Colonic mucosa (tissue), 4 donors: ENCODE data around the gene STX16. TPM values are rescaled to one million over a fixed set of nuclear protein-coding genes. Genes with fewer than 3 reads are reported as not detected.

ENCODE experiments used
- DNase-seq: peaks from one replicate; pipeline ENCODE4 v3.0.0-alpha.2; 2020
- H3K27ac ChIP-seq: fragments of 200-600 bp; one replicate; pipeline ENCODE4 v1.8.0; 2021
- H3K27me3 ChIP-seq: fragments of 200-600 bp; one replicate; pipeline ENCODE4 v1.8.0; 2021
- H3K36me3 ChIP-seq: fragments of 200-600 bp; one replicate; pipeline ENCODE4 v1.8.0; 2021
- H3K4me1 ChIP-seq: fragments of 200-600 bp; one replicate; pipeline ENCODE4 v1.8.0; 2021; ENCODE audit warnings: mild to moderate bottlenecking
- H3K4me3 ChIP-seq: fragments of 200-600 bp; one replicate; pipeline ENCODE4 v1.8.0; 2021
- H3K9ac ChIP-seq, 2 donors: one replicate each; pipeline ENCODE4 v1.7.0; 2013; ENCODE audit warnings: control low read depth in 2 of 2, low read depth in 2 of 2, low read length in 2 of 2
- H3K9me3 ChIP-seq: fragments of 200-600 bp; one replicate; pipeline ENCODE4 v1.8.0; 2021
- intact Hi-C: fragments of 100-400 bp; cut with DNase I; formaldehyde crosslinking; loops from one replicate; pipeline ENCODE4 v1.14.1; 2022
- total RNA-seq, 2 donors: library from RNA; stranded (reverse); fragmentation: NEBNext Ultra II Directional in 1 of 2; extraction: Animal tissue kit (Norgen Biotek cat#: 25700) in 1 of 2; gene quantifications; one replicate each; pipeline ENCODE4 v1.2.1, GENCODE V29; 2021
- TF ChIP-seq, protein P1 (sequence below): fragments of 200-600 bp; IDR thresholded peaks from one replicate; pipeline ENCODE4 v1.8.0; 2022; ENCODE audit warnings: antibody characterized with exemption, mild to moderate bottlenecking
- donor health status: healthy.
- donor health status: DM: no; HTN: no; CAD: no.
- donor health status: DM: no; HTN: no; CAD: no.

STX16 gene
- total RNA-seq, 2 donors from 2014 or later = 36.3 to 38.3 TPM

DNA sequence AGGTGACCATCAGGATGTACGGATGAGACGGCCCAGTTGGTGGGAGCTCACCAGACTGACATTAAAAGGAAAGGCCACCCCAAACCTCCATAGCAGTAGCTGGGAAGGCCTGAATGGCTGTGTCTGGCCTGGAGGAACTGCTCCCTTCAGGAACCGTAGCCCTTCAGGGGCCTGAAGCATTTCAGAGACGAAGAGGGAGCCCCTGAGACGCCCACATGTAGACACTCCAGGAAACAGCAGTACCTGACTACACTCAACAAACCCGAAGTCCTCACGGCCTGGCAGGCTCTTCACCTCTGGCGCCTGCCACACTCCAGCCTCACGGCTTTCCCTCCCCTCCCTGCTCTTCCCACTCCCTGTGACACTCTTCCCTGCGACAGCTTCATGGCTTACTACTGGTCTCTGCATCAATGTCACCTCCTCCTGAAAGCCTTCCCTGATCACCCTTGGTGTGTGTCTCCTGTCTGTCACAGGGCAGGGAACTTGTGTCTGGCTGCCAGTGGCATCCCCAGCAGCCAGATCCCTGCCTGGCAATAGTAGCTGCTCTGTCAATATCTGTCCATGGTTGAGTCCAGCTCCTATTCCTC, 14.6 kb upstream of the STX16 start:
- TF ChIP-seq, protein P1, sequence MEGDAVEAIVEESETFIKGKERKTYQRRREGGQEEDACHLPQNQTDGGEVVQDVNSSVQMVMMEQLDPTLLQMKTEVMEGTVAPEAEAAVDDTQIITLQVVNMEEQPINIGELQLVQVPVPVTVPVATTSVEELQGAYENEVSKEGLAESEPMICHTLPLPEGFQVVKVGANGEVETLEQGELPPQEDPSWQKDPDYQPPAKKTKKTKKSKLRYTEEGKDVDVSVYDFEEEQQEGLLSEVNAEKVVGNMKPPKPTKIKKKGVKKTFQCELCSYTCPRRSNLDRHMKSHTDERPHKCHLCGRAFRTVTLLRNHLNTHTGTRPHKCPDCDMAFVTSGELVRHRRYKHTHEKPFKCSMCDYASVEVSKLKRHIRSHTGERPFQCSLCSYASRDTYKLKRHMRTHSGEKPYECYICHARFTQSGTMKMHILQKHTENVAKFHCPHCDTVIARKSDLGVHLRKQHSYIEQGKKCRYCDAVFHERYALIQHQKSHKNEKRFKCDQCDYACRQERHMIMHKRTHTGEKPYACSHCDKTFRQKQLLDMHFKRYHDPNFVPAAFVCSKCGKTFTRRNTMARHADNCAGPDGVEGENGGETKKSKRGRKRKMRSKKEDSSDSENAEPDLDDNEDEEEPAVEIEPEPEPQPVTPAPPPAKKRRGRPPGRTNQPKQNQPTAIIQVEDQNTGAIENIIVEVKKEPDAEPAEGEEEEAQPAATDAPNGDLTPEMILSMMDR = no peak

DNA sequence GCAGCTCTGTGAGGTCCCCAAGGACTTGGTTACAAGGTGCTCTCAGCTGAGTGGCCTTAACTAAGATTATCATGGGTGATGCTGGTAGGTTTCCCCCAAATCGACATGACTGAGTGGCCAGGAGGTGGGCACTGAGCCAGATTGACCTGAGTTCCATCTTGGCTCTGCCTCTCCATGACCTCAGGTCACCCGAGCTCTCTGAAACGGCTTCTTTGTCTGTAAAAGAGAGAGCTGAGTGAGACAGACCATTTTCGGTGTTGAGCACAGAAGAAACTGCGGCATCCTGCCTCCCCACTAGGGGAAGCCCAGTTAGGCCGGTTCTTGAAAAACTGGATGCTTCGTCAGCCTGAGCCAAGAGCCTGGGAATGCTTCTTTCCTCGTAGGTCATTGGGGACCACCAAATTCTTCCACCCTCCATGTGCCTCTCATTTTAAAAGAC, 14.1 kb upstream of the STX16 start:
- intact Hi-C loops = no loop called here
- no peak for DNase-seq
- TF ChIP-seq, protein P1 = no peak
- H3K36me3 ChIP-seq = no peaks in the 10 kb centered on the region
- H3K4me3 ChIP-seq = no peak overlapping the region
- no peaks in the 10 kb centered on the region for H3K27me3 ChIP-seq
- no peaks in the 10 kb centered on the region for H3K9me3 ChIP-seq
- no peak overlapping the region for H3K27ac ChIP-seq
- no peaks in the 10 kb centered on the region for H3K4me1 ChIP-seq
- no peak overlapping the region for H3K9ac ChIP-seq

More for the DNA sequence above, 14.6 kb upstream of the STX16 start:
- Histone ChIP-seq H3K4me3 (no peak overlapping the region), H3K27ac (no peak overlapping the region), H3K36me3 (no peaks in the 10 kb centered on the region), H3K9ac (no peak overlapping the region), H3K4me1 (no peaks in the 10 kb centered on the region), H3K27me3 (no peaks in the 10 kb centered on the region), H3K9me3 (no peaks in the 10 kb centered on the region)
- no peak for DNase-seq
- intact Hi-C loops = no loop called here

DNA sequence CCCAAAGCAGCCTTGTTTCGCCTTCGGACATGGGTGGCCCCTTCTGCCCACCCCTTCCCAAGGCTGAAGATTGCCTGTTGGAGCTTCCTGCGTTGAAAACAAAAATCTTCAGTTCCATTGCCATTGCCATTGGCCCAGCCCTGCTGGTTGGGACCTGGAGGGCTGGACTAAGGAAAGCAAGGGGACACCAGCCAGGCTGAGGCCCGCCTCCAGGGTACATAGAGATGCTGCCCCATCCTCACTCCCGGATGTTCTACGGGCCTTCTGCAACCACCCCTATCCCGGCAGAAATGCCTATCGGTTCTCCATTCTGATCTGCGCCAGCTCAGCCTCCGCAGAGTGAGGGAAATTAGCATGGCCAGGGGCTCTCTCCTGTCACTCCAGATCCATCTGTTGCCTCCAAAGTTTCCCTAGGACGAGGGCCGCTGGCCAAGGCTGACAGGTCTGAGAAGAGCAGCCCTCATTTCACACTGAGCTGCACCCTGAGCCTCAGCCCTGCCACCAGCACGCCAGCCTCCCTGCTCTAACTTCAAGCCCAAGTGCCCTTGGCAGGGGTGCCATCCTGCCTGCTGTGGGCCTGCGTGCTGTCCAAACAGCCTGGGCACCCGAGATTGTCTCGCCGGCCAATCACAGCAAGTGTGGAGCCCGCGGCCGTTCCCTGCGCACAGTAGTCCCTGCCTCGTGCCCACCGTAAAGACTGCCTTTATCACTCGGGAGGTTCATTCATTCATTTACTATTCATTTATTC, 13.4 kb upstream of the STX16 start:
- H3K9ac ChIP-seq = no peak overlapping the region
- intact Hi-C loops = no loop called here
- no peaks in the 10 kb centered on the region for H3K36me3 ChIP-seq
- H3K4me3 ChIP-seq = no peak overlapping the region
- no peak for DNase-seq
- no peak overlapping the region for H3K27ac ChIP-seq
- TF ChIP-seq, protein P1 = no peak
- no peaks in the 10 kb centered on the region for H3K9me3 ChIP-seq
- H3K4me1 ChIP-seq = no peaks in the 10 kb centered on the region
- H3K27me3 ChIP-seq = no peaks in the 10 kb centered on the region

DNA sequence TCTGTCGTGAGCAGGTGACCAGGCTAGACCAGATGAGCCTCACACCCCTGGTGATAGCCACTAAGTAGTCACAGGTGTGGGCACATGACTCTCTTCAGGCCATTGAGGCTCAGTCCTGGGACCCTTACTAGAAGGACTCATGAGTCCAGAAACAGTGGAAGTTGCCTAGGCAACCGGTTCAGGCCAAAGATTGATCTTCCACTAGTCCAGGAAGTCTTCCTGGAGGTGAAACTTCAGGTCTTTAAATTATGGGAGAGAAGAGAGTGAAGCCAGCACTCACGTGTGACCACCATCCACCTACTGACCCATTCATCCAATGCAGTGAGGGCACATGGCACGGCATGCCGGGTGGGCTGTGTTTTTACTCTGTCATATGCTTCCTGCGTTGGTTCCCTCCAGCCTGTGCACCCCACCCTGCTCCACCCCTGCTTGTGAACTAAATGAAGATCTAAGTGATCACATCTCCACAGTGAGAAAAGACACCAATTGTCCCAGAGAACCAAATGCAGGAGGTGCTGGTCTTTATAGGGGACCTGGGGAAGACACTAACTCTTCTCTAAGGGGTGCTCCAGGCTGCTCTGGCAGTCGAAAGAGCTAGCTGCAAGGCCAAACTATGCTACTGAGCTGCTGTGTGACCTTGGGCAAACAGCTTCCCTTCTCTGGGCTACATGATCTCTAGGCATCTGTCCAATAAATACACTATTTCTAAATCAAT, 12.5 kb upstream of the STX16 start:
- no peaks in the 10 kb centered on the region for H3K4me1 ChIP-seq
- intact Hi-C loops = no loop called here
- H3K9me3 ChIP-seq = no peaks in the 10 kb centered on the region

More for the DNA sequence above, 12.5 kb upstream of the STX16 start:
- H3K27me3 ChIP-seq = no peaks in the 10 kb centered on the region
- no peak for DNase-seq
- H3K27ac ChIP-seq = no peak overlapping the region
- TF ChIP-seq, protein P1 = no peak
- H3K4me3 ChIP-seq = no peak overlapping the region
- H3K36me3 ChIP-seq = no peaks in the 10 kb centered on the region
- H3K9ac ChIP-seq = no peak overlapping the region
